ENCODE results near the gene XYLT1.

GRCh38 chr16:17470908-17471718 lies at the start of gene XYLT1:
- TF ChIP-seq CTCF (IDR thresholded peaks at IDR 0.05) (no peak), AFF4 (CRISPR knock-in tag; IDR thresholded peaks at IDR 0.05; ENCODE audit: borderline replicate concordance) (no peak), SP1 (CRISPR knock-in tag; conservative IDR thresholded peaks at IDR 0.05) (no peak)
- TF ChIP-seq, protein P1, sequence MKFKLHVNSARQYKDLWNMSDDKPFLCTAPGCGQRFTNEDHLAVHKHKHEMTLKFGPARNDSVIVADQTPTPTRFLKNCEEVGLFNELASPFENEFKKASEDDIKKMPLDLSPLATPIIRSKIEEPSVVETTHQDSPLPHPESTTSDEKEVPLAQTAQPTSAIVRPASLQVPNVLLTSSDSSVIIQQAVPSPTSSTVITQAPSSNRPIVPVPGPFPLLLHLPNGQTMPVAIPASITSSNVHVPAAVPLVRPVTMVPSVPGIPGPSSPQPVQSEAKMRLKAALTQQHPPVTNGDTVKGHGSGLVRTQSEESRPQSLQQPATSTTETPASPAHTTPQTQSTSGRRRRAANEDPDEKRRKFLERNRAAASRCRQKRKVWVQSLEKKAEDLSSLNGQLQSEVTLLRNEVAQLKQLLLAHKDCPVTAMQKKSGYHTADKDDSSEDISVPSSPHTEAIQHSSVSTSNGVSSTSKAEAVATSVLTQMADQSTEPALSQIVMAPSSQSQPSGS (CRISPR knock-in tag; IDR thresholded peaks at IDR 0.05; ENCODE audit: borderline replicate concordance, low read depth): no peak
- TF ChIP-seq, protein P2, sequence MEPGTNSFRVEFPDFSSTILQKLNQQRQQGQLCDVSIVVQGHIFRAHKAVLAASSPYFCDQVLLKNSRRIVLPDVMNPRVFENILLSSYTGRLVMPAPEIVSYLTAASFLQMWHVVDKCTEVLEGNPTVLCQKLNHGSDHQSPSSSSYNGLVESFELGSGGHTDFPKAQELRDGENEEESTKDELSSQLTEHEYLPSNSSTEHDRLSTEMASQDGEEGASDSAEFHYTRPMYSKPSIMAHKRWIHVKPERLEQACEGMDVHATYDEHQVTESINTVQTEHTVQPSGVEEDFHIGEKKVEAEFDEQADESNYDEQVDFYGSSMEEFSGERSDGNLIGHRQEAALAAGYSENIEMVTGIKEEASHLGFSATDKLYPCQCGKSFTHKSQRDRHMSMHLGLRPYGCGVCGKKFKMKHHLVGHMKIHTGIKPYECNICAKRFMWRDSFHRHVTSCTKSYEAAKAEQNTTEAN (CRISPR knock-in tag; IDR thresholded peaks at IDR 0.05): no peak
